GM19240 (cell line): ENCODE results near the gene ESCO1.
A peak's percentile ranks its signal among the peaks of the same experiment; 100 is the strongest.
"Not testable (repeated sequence)": the region's sequence is repeated elsewhere in the genome, so short reads cannot be mapped to it uniquely, and the experiment has no call there.

ENCODE experiments used
- DNase-seq: peaks from one replicate; pipeline ENCODE4 v3.0.0; 2011; ENCODE audit warnings: low spot score; ENCODE audit not compliant: insufficient read length

ESCO1 gene, protein sequence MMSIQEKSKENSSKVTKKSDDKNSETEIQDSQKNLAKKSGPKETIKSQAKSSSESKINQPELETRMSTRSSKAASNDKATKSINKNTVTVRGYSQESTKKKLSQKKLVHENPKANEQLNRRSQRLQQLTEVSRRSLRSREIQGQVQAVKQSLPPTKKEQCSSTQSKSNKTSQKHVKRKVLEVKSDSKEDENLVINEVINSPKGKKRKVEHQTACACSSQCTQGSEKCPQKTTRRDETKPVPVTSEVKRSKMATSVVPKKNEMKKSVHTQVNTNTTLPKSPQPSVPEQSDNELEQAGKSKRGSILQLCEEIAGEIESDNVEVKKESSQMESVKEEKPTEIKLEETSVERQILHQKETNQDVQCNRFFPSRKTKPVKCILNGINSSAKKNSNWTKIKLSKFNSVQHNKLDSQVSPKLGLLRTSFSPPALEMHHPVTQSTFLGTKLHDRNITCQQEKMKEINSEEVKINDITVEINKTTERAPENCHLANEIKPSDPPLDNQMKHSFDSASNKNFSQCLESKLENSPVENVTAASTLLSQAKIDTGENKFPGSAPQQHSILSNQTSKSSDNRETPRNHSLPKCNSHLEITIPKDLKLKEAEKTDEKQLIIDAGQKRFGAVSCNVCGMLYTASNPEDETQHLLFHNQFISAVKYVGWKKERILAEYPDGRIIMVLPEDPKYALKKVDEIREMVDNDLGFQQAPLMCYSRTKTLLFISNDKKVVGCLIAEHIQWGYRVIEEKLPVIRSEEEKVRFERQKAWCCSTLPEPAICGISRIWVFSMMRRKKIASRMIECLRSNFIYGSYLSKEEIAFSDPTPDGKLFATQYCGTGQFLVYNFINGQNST

DNA sequence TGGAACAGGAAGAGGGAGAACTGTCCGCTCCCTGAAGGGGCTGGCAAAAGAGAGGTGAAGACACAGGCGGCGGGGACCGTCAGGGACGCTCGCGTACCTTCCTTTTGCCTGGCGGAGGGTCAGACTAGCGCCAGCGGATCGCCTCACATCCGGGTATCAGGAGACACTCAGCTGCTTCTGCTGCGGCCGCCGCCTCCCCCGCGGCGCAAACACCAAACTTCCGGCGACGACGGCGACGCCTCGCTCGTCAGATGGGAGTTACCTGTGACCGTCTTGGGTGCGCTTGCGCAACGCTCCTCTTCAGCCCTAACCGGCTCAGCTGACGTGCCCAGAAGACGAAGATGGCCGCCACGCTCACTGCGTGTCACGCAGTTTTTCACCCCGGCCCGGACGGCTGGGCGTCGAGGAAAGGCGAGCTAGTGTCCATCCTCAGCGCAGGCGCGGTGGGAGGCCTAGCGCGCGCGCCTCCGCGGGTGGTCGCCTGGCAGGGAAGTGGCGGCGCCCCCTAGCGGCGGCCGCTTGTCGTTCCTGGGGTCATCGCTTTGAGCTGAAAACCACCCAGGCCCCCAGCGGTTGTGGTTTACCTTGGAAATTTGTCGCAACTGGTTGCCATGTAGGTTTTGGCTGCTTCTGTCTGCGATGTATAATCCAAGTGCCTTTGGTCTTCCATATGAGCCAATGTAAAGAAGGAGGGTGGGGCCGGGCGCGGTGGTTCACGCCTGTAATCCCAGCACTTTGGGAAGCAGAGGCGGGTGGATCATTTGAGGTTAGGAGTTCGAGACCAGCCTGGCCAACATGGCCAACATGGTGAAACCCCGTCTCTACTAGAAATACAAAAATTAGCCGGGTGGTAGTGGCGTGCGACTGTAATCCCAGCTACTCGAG lies at the start of gene ESCO1:
ESCO1 (minus strand) TSS at position 179 of the 885 bp plus-strand sequence. CDS start 25,861 bp downstream, outside the sequence.
- peak; percentile 85 for DNase-seq

DNA sequence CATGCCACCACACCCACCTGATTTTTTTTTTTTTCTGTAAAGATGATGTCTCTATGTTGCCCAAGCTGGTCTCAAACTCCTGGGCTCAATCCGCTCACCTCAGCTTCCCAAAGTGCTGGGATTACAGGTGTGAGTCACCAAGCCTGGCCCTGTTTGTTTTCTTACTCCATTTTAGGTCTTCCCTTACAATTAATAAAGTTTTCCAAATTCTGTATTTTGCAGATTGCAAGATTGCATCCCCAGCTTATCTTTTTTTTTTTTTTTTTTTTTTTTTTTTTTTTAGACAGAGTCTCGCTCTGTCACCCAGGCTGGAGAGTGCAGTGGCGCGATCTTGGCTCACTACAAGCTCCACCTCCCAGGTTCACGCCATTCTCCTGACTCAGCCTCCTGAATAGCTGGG lies 39.9 kb upstream of the ESCO1 start:
- not testable (repeated sequence) for DNase-seq

DNA sequence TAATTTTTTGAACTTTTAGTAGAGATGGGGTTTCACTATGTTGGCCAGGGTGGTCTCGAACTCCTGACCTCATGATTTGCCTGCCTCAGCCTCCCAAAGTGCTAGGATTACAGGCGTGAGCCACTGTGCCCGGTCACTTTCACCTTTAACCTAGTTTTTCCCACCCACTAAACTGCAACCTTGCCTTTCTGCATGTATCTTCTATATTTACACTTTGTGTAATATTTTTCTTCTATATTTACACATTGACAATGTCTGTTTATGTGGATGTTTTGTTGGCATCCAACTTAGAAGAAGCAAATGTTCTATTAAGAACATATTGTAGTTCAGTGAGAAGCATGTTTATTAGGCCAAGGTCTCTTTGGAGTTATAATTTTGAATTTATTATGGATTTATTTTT lies 38.3 kb upstream of the ESCO1 start:
- no peak for DNase-seq

DNA sequence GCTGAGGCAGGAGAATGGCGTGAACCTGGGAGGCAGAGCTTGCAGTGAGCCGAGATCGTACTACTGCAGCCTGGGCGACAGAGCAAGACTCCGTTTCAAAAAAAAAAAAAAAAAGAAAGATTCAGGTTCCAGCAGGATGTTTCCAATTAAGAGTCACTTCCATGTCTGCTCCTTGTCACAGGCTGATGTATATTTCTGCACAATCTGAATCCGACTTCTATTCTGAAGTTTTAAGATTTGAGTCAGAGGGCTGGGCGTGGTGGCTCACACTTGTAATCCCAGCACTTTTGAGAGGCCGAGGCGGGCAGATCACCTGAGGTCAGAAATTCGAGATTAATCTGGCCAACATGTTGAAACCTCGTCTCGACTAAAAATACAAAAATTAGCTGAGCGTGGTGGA lies 36.3 kb upstream of the ESCO1 start:
- no peak for DNase-seq

DNA sequence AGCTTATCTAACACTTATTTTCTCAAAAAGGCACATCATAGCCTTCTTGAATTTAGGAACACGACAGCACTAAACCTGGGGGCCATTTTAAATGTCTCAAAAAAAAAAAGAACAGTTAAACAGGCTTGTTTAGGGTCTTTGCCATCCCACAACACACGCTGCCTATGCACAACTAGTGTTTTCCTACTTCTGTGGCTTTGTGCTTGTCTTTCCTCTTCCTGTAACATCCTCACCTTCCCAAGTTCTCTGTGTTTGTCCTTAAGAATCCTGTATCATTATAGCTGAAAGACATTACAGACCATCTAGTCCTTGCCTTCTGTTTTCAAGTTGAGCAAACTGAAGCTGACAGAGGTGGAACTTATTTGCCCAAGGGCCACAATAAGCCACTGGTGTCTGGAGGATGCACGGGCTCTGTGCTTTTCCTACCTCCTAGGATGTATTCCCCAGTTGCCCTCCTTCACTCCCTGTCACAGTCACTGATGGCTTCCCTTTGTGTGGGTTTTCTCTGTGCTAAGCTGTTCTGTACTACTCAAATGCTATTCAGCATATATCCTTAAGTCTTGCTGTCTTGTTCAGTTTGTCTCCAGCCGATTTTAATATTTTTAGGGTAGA lies 34.2 kb upstream of the ESCO1 start:
- DNase-seq, result no peak

DNA sequence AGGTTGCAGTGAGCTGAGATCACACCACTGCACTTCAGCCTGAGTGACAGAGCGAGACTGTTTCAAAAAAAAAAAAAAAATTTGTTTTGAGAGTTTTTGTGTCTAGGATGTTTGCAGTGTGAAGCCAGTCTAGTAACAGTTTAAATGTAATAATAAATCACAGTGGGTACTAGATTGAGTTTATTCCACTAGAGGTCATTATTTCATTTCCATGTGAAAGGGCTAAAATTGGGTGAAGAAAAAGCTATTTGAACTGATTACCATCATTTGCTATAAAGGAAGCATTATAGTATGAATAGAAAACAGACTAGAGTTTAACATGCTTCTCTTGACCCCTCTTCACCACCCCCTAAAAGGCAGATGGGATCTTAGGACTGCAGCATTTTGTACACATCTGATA lies 31.9 kb upstream of the ESCO1 start:
- DNase-seq, result no peak

DNA sequence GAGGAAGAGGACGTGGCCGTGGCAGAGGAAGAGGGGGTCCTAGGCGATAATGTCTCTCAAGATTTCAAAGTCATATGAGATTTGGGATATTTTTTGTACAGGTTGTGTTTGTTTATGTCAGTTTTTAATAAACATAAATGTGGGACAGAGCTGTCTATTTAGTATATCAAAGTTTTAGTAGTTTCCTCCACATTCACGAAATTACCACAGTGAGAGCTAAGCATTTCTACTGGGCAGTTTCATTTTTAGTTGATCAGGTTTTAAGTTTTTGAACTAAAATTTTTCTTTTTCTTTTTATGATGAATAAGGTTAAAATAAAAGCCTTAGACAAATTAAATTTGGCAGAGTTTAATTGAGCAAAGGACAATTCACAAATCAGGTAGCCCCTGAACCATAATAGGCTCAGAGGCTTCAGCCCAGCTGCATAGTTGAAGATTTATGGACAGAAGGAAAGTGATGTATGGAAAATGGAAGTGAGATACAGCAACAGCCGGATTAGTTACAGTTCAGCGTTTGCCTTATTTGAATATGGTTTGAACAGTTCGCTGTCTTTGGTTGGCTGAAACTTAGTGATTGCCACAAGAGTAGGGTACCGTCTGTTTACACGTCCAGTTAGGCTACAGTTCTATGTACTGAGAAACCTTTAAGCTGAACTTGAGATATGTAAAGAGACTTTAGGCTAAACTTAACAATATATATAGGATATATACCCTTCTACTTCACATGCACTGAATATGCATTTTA lies 28.8 kb upstream of the ESCO1 start:
- DNase-seq, result no peak

DNA sequence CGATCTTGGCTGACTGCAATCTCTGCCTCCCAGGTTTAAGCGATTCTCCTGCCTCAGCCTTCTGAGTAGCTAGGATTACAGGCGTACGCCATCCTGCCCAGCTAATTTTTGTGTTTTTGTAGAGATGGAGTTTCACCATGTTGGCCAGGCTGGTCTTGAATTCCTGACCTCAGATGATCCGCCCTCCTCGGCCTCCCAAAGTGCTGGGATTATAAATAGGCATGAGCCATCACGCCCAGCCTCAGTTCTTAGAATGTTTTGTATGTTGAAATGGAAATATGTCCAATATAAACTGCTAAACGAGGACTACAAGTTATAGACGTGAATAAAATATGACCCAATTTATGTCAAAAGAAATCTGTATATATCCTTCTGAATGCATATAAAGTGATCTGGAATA lies 21.1 kb upstream of the ESCO1 start:
- not testable (repeated sequence) for DNase-seq

DNA sequence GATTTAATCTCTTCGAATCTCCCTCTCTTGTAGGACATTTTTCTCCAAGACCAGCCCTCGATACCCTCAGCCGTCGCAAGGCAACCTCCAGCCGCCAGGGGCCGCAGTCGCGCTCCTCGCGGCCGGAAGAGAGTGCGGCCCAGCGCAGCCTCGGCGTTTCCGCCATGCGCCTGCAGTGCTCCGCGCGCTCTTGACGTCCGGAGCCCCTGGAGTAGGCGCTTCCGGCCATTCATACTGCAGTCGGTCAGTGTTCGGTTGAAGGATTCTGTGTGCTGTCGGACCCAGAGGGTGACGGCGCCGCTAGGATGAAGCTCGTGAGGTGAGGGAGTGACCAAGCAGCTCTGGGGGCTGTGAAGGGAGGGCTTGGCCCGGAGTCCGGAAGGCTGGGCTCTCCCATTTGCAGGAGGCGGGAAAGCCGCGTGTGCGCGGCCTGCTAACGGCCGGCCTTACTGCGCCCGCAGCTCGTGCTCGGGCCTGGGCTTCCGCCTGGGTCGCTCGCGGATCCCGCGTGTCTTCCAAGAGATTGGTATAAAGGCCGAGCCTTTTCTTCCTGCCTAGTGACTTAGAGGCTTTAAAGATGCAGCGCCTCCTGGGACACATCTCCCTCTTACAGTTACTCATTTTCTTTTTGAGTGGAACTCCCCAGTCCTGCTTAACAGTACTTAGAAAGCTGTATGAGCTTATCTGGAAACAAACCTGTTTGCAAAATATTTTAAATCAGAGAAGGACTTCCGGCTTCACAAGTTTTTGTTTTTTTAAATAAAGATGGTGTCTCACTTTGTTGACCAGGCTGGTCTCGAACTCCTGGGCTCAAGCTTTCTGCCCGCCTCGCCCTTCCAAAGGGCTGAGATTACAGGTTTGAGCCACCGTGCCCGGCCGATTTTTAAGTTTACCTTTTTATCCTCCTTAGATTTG lies 11.9 kb upstream of the ESCO1 start, which contains the start of gene SNRPD1:
SNRPD1 (plus strand) TSS at position 190 of the 915 bp plus-strand sequence; CDS start at position 306, 116 bp downstream.
- peak; percentile 76 for DNase-seq

DNA sequence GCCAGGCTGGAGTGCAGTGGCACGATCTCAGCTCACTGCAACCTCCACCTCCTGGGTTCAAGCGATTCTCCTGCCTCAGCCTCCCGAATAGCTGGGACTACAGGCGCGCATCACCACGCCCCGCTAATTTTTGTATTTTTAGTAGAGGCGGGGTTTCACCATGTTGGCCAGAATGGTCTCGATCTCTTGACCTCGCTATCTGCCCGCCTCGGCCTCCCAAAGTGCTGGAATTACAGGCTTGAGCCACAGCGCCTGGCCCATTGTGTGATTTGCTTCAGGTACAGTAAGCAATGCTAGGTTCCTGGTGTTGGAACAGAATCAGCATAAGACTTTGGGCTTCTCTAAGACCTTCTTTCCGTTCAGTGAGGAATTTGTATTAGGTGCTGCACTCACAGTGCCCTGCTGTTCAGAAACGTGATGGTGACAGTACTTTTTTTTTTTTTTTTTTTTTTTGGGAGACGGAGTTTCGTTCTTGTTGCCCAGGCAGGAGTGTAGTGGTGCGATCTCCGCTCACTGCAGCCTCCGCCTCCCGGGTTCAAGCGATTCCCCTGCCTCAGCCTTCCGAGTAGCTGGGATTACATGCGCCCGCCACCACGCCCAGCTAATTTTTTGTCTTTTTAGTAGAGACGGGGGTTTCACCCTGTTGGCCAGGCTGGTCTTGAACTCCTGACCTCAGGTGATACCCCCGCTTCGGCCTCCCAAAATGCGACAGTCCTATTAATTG lies 11.1 kb upstream of the ESCO1 start:
- DNase-seq, result not testable (repeated sequence)

DNA sequence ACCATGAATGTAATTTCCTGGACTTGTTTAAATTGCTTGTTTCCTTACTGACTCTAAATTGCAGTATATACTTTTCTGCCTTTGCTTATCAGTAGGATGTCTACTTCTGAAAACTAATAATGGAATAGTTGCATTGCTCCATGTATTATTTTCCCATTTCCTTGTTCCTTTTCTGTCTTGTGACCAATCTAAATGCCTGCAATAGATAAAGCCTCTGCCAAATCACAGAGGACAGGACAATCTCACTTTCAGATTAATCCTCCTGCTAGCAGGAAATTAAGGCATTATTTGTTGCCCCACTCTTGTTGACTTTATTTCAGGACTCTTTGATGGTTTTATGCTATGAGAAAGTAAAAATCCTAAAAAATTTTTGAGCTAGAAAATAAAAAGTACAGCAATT lies 4.7 kb upstream of the ESCO1 start:
- no peak for DNase-seq

DNA sequence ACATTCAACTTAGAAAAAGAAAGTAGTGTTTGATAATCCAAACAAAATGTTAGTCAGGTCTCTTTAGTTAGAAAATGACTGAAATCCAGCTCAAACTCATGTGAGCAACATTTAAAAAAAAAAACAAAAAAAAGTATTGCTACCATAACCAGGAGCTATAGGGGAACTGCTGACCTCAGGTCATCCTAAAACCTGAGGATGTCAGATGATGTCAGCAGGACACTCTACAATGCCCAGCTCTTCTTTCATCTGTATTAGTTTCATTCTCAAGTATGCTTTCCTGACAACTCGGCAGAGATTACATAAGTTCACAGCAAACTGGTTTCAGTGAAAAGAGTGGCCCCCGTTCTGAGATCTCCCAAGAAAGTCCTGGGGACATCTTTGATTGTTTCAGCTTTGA lies 4.2 kb upstream of the ESCO1 start:
- DNase-seq, result no peak

DNA sequence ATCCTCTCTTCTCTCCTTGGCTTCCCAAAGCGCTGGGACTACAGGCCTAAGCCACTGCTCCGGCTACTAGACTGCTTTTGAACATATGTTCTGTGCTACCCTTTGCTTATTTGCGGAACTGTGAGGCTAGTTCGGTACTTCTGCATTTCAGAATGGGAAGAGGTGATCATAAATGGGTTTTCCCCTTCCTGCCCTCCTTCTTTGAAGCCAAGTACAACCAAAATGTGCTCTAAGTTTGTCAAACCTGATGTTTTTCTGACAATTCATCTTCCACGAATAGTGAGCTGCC lies 1.7 kb upstream of the ESCO1 start:
- no peak for DNase-seq

DNA sequence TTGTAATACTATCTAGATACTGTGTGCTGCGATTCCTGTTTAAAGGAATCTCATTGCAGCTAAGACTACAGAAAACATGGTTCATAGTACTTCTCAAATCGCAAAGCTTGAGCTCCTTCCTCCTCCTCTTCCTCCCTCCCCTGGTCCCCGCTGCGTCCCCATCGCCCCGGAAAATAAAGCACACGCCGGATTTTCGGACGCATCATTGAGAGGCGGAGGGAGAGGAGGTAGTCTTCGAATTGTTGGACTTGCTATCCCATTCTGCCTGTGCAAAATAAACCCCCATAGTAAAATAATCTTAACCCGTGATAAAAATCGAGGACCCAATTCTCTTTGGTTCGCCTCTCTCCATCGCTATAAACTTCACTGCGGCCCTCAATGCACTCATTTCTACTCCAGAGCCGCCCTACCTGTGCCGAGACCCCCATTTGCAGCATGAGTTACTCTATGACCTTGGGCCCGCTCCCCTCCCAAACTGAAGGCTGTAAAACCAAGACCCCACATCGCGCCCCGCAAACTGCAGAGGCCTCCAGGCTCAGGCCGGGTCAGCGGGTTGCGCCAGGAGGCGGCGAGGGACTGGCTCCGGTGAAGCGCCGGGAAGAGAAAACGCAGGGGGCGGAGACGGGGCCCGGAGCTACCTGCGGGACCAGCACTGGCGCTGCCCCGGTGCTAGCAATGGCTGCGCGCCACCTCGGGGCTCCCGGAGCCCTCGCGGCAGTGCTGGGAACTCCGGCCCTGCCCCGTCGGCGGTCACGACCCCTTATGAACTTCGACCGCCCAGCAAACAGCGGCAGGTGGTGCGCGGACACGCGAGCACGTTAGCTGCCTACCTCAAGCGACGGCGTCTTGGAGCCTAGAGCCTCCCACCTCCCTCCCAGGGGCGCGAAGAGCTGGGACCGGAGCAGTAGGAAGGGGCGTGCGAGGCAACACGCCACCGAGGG lies 649 bp downstream of the ESCO1 start:
- DNase-seq, result peak; percentile 35

DNA sequence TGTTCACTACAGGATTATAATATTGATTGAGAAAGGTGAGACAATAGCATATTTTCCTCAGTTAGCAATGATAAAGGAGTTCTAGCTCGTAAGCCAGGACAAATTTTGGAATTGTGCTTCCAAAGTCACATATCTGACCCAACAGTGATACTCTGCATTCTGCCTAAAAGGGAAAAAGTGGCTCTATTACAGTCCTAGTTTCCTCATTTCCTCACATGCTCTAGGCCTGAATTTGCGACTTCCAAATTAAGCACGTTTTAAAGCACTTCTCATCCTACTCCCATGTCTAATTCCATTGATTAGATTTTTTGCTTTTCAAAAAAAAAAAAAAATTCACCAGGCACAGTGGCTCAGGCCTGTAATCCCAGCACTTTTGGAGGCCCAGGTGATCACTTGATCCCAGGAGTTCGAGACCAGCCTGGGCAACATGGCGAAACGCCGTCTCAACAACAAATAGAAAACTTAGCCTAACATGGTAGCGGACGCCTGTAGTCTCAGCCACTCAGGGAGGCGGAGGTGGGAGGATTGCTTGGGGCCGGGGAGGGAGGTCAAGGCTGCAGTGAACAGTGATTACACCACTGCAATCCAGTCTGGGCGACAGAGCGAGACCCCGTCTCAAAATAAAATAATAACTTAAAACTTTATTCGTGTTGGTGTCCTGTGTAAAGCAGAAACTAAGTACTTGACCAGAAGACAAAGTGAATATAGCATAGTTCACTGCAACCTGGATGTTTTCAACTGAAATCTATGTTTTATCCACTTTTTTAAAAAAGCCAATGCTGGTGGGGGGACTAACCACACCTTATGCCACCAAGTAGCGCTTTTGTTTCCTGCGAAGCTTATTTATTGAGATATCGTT lies 1.5 kb downstream of the ESCO1 start:
- no peak for DNase-seq

DNA sequence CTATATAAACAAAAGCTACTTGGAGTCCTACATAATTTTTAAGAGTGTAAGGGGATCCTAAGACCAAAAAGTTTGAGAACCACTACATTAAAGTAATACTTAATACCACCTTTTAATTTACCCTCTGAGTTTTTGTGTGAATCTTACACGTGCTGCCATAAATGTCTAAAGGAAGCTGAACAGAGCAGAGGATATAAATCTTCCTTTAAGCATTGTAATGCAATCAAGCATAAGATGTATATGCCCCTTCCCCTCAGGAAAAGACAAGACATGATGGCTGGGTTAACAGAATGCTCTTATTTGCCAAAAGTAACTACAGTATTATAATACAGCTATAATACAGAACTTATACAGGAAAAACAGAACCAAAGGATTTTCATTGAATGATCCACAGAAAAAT lies 2.9 kb downstream of the ESCO1 start:
- no peak for DNase-seq
